VCaP (cell line): Measurements from ENCODE around the gene PBX3.

Experiments used
- H3K27ac ChIP-seq: fragments of 450-650 bp; 2 replicates; pipeline ENCODE4 v1.5.1; 2017
- CTCF ChIP-seq: fragments of 450-650 bp; conservative IDR thresholded peaks from 2 replicates; pipeline ENCODE4 v1.5.1; 2017; ENCODE audit warnings: mild to moderate bottlenecking, moderate library complexity

The PBX3 gene

DNA sequence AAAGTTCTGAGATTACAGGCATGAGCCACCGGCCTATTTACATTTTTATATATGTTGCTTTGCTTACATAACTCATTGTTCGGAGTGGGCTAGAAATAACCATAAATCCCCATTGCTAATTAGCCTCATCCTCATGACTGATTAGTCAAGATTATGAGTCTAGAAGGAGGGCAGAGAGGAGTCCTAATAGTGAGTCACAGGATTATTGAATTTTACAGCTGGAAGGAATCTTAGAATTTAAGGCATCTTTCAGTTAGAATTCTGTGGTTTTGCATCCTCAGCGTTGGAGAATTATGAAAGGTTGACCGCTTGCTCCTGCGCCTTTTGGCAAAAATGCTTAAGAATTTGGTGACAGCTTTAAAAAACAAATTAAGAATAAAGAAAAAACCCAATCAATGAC, 2.6 kb upstream of the PBX3 start:
- no peak for TF ChIP-seq CTCF
- no peak overlapping the region; the same call in 1 of the 2 replicates for H3K27ac ChIP-seq

- peak overlapping the region; percentile 93 for H3K27ac ChIP-seq
- TF ChIP-seq CTCF, result no peak
Measured at GRCh38 chr9:125745018-125745417, 2.2 kb upstream of the PBX3 start.

DNA sequence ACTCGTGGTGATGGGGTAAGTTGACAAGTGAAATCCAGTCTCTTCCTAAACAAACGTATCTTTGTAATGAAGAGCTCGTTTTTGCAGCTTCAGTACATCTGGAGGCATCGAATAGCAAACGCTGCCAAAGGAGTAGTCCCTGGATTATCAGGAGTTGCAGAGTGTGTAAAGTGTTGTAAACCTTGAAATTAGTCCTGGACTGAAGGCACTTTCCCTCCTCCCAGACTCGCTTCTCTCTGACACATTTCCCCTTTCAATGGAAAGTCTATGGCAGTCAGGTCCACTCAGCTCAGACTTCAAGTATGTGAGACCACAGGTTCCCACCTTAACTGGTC, 1.5 kb upstream of the PBX3 start:
- peak overlapping the region; percentile 93 for H3K27ac ChIP-seq
- TF ChIP-seq CTCF, result no peak

GRCh38 chr9:125746017-125746773, 978 bp upstream of the PBX3 start:
- no peak for TF ChIP-seq CTCF
- peak overlapping the region; percentile 93 for H3K27ac ChIP-seq

- H3K27ac ChIP-seq, result peak overlapping the region; percentile 93
- no peak for TF ChIP-seq CTCF
Measured at GRCh38 chr9:125746774-125747052, 460 bp upstream of the PBX3 start.

GRCh38 chr9:125747765-125748445, 732 bp downstream of the PBX3 start:
- H3K27ac ChIP-seq, result peak overlapping the region; percentile 93
- TF ChIP-seq CTCF, result no peak

DNA sequence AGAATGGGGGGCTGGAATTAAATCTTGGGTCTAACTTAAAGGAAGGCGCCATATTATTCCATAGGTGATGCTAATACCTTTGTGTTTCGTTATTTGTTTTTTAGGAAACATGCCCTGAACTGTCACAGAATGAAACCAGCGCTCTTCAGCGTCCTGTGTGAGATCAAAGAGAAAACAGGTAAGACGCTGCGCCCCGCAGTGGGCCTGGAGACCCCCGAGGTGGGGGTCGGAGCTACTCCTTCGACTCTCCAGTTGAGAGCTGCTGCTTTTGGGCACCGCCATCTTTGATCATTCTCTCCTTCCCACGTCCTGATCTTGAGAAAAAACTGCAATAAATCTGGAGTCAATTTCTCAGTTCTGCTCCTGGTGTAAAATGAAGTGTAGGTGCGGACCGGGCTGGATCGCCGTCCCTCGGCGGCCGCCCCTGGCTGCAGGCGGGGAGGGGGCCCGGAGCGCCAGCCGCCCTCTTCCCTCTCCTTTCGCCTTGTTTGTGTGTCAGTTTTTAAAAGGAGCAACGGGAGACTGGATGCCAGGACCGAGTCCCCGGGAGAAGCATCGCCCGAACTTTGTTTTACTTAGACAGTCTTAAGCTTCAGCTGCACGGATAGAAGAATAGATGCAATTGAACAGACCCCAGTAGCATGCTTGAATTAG, 1.4 kb downstream of the PBX3 start:
- H3K27ac ChIP-seq, result peak overlapping the region; percentile 93
- TF ChIP-seq CTCF, result no peak
